A549 (cell line): ENCODE results near the gene CBARP. TPM values are rescaled to one million over a fixed set of nuclear protein-coding genes. Genes with fewer than 3 reads are reported as not detected.

Source experiments
- ATAC-seq, 2 experiments: fragments of 200-7000 bp in 1 of 2; fragments of >200 bp in 1 of 2; cut with Nextera tagmentation in 1 of 2; cut with Tn5 transposase in 1 of 2; 3 replicates each; pipeline versions ENCODE4 v1.8.0 to v1.9.1; 2018 to 2020; ENCODE audit warnings: mild to moderate bottlenecking in 1 of 2, moderate library complexity in 1 of 2
- CTCF ChIA-PET: fragments of 300-600 bp; sonication (Branson Sonifier 250); formaldehyde crosslinking; extraction: SDS; loops from one replicate; lab custom pipeline; 2021; ENCODE audit warnings: antibody characterized with exemption, inconsistent platforms; lab: Yijun Ruan, JAX
- POLR2A ChIA-PET: fragments of 350-600 bp; formaldehyde crosslinking; extraction: SDS; loops from one replicate; lab custom pipeline; 2021; ENCODE audit warnings: antibody characterized with exemption, inconsistent platforms; lab: Yijun Ruan, JAX
- DNase-seq, 2 experiments: peaks; one replicate each; pipeline versions ENCODE4 v3.0.0 to v3.0.0-alpha.2; 2011 to 2016; ENCODE audit warnings: low read depth in 1 of 2, low spot score in 1 of 2
- FAIRE-seq: peaks from 2 replicates; lab custom pipeline; 2011; peaks lifted over from hg19 to GRCh38; lab: Jason Lieb, UNC
- H3K27ac ChIP-seq, 2 experiments: fragments of >200 bp; sonication (Bioruptor Twin); formaldehyde crosslinking; 3 replicates each; pipeline ENCODE4 v1.5.1; 2016 to 2017
- H3K4me1 ChIP-seq: fragments of >200 bp; sonication (Bioruptor Twin); formaldehyde crosslinking; 3 replicates; pipeline ENCODE4 v1.6.1; 2016
- H3K4me2 ChIP-seq: fragments of >200 bp; sonication (Bioruptor Twin); formaldehyde crosslinking; 3 replicates; pipeline ENCODE4 v1.6.1; 2016
- H3K4me3 ChIP-seq: fragments of >200 bp; sonication (Bioruptor Twin); formaldehyde crosslinking; 3 replicates; pipeline ENCODE4 v1.5.1; 2016
- H3K9me3 ChIP-seq: fragments of >200 bp; sonication (Bioruptor Twin); formaldehyde crosslinking; 3 replicates; pipeline ENCODE4 v1.6.1; 2016
- CEBPB ChIP-seq, 2 experiments: fragments of >200 bp in 1 of 2; sonication (Bioruptor Twin) in 1 of 2; formaldehyde crosslinking in 1 of 2; IDR thresholded peaks; 2 replicates each; pipeline ENCODE4 v1.6.1; 2012 to 2016
- CHD2 ChIP-seq: fragments of 150-350 bp; IDR thresholded peaks from 2 replicates; pipeline ENCODE4 v1.6.1; 2014; ENCODE audit warnings: low read length; ENCODE audit not compliant: partially characterized antibody
- CHD4 ChIP-seq: fragments of 200-600 bp; sonication (generic); IDR thresholded peaks from 2 replicates; pipeline ENCODE4 v1.6.1; 2016; ENCODE audit warnings: antibody characterized with exemption, mild to moderate bottlenecking, borderline replicate concordance
- EHMT2 ChIP-seq: fragments of 200-600 bp; sonication (generic); IDR thresholded peaks from 2 replicates; pipeline ENCODE4 v1.6.1; 2016; ENCODE audit warnings: antibody characterized with exemption, low read depth, mild to moderate bottlenecking, moderate library complexity
- GATA3 ChIP-seq: IDR thresholded peaks from 2 replicates; pipeline ENCODE4 v1.6.1; 2012; ENCODE audit warnings: borderline replicate concordance
- HDAC2 ChIP-seq: fragments of 200-600 bp; sonication (generic); IDR thresholded peaks from 2 replicates; pipeline ENCODE4 v1.6.1; 2016
- HOXA7 ChIP-seq: fragments of 250-450 bp; sonication (Bioruptor Pico); IDR thresholded peaks from 2 replicates; pipeline ENCODE4 v1.5.0; 2020; ENCODE audit warnings: mild to moderate bottlenecking, moderate library complexity
- HOXB13 ChIP-seq: fragments of 250-450 bp; sonication (Bioruptor Pico); IDR thresholded peaks from 2 replicates; pipeline ENCODE4 v1.5.0; 2020; ENCODE audit warnings: low read depth, mild to moderate bottlenecking, moderate library complexity
- JUN ChIP-seq, 2 experiments: fragments of >200 bp; sonication (Bioruptor Twin); formaldehyde crosslinking; IDR thresholded peaks; 2 replicates in 1 of 2; 3 replicates in 1 of 2; pipeline ENCODE4 v1.6.1; 2016 to 2017
- JUNB ChIP-seq: fragments of >200 bp; sonication (Bioruptor Twin); formaldehyde crosslinking; IDR thresholded peaks from 2 replicates; pipeline ENCODE4 v1.6.1; 2016
- MYC ChIP-seq: IDR thresholded peaks from 2 replicates; pipeline ENCODE4 v1.6.1; 2012; ENCODE audit warnings: mild to moderate bottlenecking, inconsistent platforms, low read length, improper control_type of control experiment, borderline replicate concordance
- NR3C1 ChIP-seq: fragments of >200 bp; sonication (Bioruptor Twin); formaldehyde crosslinking; IDR thresholded peaks from 3 replicates; pipeline ENCODE4 v1.6.1; 2017
- POLR2A ChIP-seq: IDR thresholded peaks from 2 replicates; pipeline ENCODE4 v1.6.1; 2012; ENCODE audit warnings: mild to moderate bottlenecking, low read length
- RAD21 ChIP-seq, 2 experiments: fragments of >200 bp in 1 of 2; sonication (Bioruptor Twin) in 1 of 2; formaldehyde crosslinking in 1 of 2; IDR thresholded peaks in 1 of 2; conservative IDR thresholded peaks in 1 of 2; 2 replicates in 1 of 2; 3 replicates in 1 of 2; pipeline ENCODE4 v1.6.1; 2012 to 2018; ENCODE audit warnings: inconsistent platforms in 1 of 2
- SMC3 ChIP-seq: fragments of >200 bp; sonication (Bioruptor Twin); formaldehyde crosslinking; IDR thresholded peaks from 3 replicates; pipeline ENCODE4 v1.6.1; 2018; ENCODE audit warnings: inconsistent platforms
- WGBS: methylation state at CpG from one replicate; pipeline ENCODE4 v1.1.6; 2017; ENCODE audit errors: missing lambda C conversion rate; 5-methylcytosine and 5-hydroxymethylcytosine counted together
- polyA plus RNA-seq, 4 experiments: library from polyadenylated mRNA; depleted of rRNA in 3 of 4; stranded (reverse); fragments of >200 nt; fragmentation: RNase III in 1 of 4; extraction: RNeasy Plus Mini Kit Qiagen cat#74134 plus additional on column Dnase treatment in 1 of 4; gene quantifications; 2 replicates in 3 of 4; 3 replicates in 1 of 4; pipeline ENCODE4 v1.2.3, GENCODE V29; 2011 to 2017
- TF ChIP-seq, protein P1 (sequence below): fragments of 200-600 bp; sonication (generic); IDR thresholded peaks from 2 replicates; pipeline ENCODE4 v1.6.1; 2016; ENCODE audit warnings: antibody characterized with exemption, mild to moderate bottlenecking, moderate library complexity
- TF ChIP-seq, protein P2 (sequence below): fragments of 150-350 bp; IDR thresholded peaks from 2 replicates; pipeline ENCODE4 v1.6.1; 2014; ENCODE audit warnings: low read depth, mild to moderate bottlenecking, low read length
- TF ChIP-seq, protein P3 (sequence below): IDR thresholded peaks from 2 replicates; pipeline ENCODE4 v1.6.1; 2012; ENCODE audit warnings: low read depth, borderline replicate concordance

Gene CBARP
- polyA plus RNA-seq, 2 of the 4 experiments (the other 2 are of a cell fraction), result 0.19 to 2.0 TPM

DNA sequence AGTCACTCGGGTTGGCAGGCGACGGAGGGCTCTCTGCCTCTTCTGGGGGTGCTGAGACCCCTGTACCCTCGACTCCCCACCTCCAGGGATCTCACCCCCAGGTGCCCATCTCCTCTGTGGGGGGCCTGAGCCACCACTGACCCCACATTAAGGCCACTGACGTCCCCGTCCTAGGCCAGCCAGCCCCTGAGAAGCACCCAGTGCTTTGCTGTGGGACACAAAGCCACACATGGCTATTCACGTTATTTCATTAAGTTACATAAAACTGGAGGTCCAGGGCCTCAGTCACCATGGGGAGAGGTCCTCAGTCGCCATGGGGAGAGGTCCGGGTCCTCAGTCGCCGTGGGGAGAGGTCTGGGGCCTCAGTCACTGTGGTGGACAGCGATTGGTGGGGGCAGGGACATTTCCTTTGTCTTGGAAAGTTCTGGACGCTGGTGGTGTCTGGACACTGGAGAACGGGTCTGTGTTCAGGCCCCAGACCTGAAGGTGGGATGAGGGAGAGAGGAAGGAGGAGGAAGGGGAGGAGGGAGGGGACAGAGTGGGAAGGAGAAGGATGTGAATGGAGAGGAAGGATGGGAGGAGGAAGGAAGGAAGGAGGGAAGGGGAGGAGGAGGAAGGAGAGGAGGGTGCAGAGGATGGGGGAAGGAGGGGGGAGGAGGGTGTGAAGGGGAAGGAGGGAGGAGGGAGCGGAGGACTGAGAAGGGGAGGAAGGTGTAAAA, 43.9 kb upstream of the CBARP start (continued):
- TF ChIP-seq, protein P1, sequence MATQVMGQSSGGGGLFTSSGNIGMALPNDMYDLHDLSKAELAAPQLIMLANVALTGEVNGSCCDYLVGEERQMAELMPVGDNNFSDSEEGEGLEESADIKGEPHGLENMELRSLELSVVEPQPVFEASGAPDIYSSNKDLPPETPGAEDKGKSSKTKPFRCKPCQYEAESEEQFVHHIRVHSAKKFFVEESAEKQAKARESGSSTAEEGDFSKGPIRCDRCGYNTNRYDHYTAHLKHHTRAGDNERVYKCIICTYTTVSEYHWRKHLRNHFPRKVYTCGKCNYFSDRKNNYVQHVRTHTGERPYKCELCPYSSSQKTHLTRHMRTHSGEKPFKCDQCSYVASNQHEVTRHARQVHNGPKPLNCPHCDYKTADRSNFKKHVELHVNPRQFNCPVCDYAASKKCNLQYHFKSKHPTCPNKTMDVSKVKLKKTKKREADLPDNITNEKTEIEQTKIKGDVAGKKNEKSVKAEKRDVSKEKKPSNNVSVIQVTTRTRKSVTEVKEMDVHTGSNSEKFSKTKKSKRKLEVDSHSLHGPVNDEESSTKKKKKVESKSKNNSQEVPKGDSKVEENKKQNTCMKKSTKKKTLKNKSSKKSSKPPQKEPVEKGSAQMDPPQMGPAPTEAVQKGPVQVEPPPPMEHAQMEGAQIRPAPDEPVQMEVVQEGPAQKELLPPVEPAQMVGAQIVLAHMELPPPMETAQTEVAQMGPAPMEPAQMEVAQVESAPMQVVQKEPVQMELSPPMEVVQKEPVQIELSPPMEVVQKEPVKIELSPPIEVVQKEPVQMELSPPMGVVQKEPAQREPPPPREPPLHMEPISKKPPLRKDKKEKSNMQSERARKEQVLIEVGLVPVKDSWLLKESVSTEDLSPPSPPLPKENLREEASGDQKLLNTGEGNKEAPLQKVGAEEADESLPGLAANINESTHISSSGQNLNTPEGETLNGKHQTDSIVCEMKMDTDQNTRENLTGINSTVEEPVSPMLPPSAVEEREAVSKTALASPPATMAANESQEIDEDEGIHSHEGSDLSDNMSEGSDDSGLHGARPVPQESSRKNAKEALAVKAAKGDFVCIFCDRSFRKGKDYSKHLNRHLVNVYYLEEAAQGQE, result no peak
- TF ChIP-seq RAD21 (conservative IDR thresholded peaks at IDR 0.05 in 1 of 2, IDR thresholded peaks at IDR 0.05 in 1 of 2), result no peak
- no peak for TF ChIP-seq JUNB
- TF ChIP-seq CEBPB (IDR thresholded peaks at IDR 0.05), result no peak
- TF ChIP-seq, protein P2, sequence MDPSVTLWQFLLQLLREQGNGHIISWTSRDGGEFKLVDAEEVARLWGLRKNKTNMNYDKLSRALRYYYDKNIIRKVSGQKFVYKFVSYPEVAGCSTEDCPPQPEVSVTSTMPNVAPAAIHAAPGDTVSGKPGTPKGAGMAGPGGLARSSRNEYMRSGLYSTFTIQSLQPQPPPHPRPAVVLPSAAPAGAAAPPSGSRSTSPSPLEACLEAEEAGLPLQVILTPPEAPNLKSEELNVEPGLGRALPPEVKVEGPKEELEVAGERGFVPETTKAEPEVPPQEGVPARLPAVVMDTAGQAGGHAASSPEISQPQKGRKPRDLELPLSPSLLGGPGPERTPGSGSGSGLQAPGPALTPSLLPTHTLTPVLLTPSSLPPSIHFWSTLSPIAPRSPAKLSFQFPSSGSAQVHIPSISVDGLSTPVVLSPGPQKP, result no peak
- no peak for TF ChIP-seq SMC3

DNA sequence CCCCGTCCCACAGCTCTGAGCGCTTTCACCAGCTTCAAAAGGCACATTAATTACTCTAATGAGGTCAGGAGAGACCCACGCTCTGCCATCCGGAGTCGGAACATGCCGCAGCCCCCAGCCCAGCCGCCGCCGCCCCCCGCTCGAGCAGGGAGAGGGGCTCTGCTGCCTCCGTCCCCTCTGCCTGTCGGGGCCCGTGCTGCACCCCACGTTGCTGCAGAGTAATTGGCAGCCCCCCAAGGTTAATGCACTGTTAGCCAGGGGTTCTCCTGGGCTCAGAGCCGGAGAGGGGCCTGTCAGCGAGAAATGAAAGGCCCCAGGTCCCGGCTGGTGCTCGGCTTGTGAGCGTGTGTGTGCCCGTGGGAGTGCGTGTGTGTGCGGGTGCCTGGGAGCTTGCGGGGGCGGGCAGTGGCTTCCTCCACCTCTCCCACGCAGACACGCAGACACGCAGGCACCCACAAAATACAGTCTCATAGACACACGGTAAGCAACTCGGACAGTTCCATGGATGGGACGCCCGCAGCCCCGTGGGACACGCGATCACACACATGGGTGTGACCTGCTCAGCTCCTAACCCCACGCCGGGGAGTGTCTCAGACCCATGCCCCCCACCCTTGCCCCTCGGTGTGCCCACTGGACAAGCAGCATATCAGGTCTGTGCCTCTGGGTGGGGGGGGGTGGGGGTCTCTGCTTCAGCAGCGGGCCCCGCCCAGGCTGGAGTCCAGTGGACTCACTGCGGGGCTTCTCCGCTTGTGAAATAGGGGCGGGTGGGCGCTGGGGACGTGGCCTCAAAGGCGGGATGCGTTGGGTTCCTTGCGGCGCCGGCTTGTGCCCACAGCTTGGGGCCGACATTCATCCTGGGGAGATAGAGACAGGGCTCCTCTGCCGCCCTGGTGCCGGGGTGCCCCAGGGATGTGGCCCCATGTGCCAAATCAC, 43.1 kb upstream of the CBARP start:
- ATAC-seq (no peak), FAIRE-seq (no peak), DNase-seq (no peak)
- peaks cover 19% of the 10 kb centered on the region; the same call in 2 of the 3 replicates for H3K4me1 ChIP-seq
- 97% methylated on average over 24 of the region's 53 CpGs for WGBS
- no peaks in the 10 kb centered on the region for H3K9me3 ChIP-seq
- POLR2A ChIA-PET, result no interaction called here
- H3K4me3 ChIP-seq, result no peak overlapping the region
- TF ChIP-seq GATA3, result no peak
- TF ChIP-seq MYC, result no peak
- TF ChIP-seq CHD2, result no peak
- TF ChIP-seq HOXB13, result no peak
- no peak for TF ChIP-seq POLR2A
- TF ChIP-seq EHMT2, result no peak
- TF ChIP-seq HDAC2, result no peak
- TF ChIP-seq HOXA7 (CRISPR knock-in tag), result no peak
- TF ChIP-seq NR3C1, result no peak
- TF ChIP-seq JUN (IDR thresholded peaks at IDR 0.05), result no peak
- no peak for TF ChIP-seq RAD21 (conservative IDR thresholded peaks at IDR 0.05 in 1 of 2, IDR thresholded peaks at IDR 0.05 in 1 of 2)
- TF ChIP-seq, protein P3, sequence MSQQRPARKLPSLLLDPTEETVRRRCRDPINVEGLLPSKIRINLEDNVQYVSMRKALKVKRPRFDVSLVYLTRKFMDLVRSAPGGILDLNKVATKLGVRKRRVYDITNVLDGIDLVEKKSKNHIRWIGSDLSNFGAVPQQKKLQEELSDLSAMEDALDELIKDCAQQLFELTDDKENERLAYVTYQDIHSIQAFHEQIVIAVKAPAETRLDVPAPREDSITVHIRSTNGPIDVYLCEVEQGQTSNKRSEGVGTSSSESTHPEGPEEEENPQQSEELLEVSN, result no peak
- TF ChIP-seq CHD4, result no peak
- CTCF ChIA-PET, result interaction anchor here (1.1 to 4.0 kb wide), 12 partner anchors 10 to 151 kb away, joined by 3 to 37 read pairs (median 5); no protein-coding TSS in a partner anchor
- no peak overlapping the region for H3K4me2 ChIP-seq
- no peak overlapping the region for H3K27ac ChIP-seq
